ENCODE results near the gene ISLR2.

Gene ISLR2

DNA sequence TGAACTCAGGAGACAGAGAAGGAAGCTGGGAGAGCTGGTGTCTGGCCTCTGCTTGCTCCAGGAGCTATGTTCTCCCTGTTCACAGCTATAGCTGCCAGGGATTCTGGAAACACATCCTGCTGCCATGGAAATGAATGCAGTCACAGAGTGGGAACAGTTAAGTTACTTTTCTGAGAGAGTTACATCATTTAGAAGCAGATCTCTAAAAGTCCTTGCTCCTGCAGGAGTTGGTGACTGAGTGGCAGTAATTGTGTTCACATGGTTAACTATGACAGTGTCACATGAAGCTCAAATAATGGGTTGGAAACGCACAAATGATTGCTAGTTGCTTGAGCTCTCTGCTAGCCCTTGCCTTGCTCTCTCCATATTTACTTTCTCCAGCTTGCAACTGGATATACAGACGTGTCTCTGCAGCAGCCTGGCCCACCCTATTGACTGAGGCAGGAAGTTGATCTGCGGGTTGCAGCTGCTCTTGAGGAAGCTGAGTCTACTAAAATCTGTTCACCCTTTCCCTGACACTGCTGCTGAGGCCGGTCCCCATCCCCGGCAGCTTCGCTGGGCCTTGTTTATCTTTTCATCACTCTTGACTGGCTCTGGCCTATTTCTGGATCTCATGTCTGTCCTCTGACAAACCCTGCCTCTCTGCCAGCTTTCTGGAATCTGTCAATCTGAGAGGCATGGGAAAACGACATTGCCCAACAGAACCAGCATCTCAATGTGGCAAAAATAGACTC lies 26.5 kb downstream of the ISLR2 start:
- H3K4me3 ChIP-seq (ENCODE audit: low read depth, low read length, poor library complexity, severe bottlenecking): no peak overlapping the region
- peaks cover 3% of the 10 kb centered on the region; the same call in 1 of the 2 replicates for H3K27me3 ChIP-seq (ENCODE audit: insufficient read depth, low read length)
- H3K9me3 ChIP-seq (ENCODE audit: low read length): no peaks in the 10 kb centered on the region
- H3F3A ChIP-seq (ENCODE audit: insufficient read depth, low read length): no peaks in the 10 kb centered on the region
- no peaks in the 10 kb centered on the region for H4K20me1 ChIP-seq (ENCODE audit: insufficient read depth, low read length)
- H2AFZ ChIP-seq (ENCODE audit: low read length): no peak overlapping the region
- TF ChIP-seq, protein P1, sequence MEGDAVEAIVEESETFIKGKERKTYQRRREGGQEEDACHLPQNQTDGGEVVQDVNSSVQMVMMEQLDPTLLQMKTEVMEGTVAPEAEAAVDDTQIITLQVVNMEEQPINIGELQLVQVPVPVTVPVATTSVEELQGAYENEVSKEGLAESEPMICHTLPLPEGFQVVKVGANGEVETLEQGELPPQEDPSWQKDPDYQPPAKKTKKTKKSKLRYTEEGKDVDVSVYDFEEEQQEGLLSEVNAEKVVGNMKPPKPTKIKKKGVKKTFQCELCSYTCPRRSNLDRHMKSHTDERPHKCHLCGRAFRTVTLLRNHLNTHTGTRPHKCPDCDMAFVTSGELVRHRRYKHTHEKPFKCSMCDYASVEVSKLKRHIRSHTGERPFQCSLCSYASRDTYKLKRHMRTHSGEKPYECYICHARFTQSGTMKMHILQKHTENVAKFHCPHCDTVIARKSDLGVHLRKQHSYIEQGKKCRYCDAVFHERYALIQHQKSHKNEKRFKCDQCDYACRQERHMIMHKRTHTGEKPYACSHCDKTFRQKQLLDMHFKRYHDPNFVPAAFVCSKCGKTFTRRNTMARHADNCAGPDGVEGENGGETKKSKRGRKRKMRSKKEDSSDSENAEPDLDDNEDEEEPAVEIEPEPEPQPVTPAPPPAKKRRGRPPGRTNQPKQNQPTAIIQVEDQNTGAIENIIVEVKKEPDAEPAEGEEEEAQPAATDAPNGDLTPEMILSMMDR (IDR thresholded peaks at IDR 0.05; ENCODE audit: low read length): no peak
- no peak for TF ChIP-seq EZH2 (IDR thresholded peaks at IDR 0.05; ENCODE audit: borderline replicate concordance, low read length)
- no peak overlapping the region for H3K27ac ChIP-seq (ENCODE audit: low read depth, low read length, poor library complexity, severe bottlenecking)
- H3K9me2 ChIP-seq (ENCODE audit: low read depth, low read length): no peaks in the 10 kb centered on the region
- no peaks in the 10 kb centered on the region for H3K4me1 ChIP-seq (ENCODE audit: insufficient read depth, low read length, severe bottlenecking)
- H3K36me3 ChIP-seq (ENCODE audit: insufficient read depth, low read length): no peaks in the 10 kb centered on the region
- no peak overlapping the region for H3K4me2 ChIP-seq (ENCODE audit: low read length)
- H3K79me2 ChIP-seq (ENCODE audit: insufficient read depth, low read length): no peaks in the 10 kb centered on the region
- H3K9ac ChIP-seq (ENCODE audit: low read length): no peak overlapping the region

DNA sequence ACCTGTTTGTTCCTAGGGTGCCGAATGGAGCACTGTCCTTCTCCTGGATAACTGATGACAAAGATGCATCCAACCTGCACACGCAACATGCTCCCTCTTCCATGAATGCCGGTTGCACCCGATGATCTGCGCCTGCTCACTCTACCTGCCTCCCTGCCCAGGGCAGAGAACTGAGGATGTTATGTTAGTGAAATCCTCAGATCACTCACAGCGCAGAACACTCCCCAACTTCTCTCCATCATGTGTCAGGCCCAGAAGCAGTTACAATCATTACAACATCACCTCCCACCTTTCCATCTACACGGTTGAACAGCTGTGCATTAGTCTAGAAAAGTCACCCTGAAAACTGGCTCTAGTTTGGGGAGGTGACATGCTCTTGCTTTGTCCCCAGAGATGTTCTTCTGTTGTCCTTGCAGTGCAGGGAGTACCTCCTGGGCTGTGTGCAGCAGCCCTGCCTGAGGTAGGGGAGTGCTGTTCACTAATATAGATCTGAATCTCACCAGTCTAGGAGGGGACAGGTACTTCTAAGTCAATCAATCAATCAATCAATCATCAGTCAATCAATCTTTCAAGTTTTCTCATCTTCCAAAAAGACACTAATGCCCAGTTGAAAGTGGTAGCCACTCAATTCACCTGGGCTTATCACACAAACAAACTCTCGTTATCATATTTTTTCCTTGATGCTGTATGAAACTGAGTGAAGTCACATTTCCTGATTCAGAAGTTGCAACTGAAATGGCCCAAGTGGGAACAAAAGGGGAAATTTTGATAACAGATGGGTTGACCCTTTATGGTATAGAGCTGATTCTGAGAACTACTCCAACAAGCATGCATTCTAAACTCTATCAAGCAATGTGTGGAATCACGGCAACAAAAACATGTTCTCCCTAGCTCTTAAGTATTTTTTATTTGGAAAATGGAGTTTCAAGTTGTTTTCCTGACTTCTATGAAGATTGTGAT lies 27.8 kb downstream of the ISLR2 start:
- Histone ChIP-seq H4K20me1 (ENCODE audit: insufficient read depth, low read length) (no peaks in the 10 kb centered on the region), H3K4me2 (ENCODE audit: low read length) (no peak overlapping the region), H3K27me3 (ENCODE audit: insufficient read depth, low read length) (peaks cover 3% of the 10 kb centered on the region; the same call in 1 of the 2 replicates), H3F3A (ENCODE audit: insufficient read depth, low read length) (no peaks in the 10 kb centered on the region), H3K9me3 (ENCODE audit: low read length) (no peaks in the 10 kb centered on the region), H3K4me3 (ENCODE audit: low read depth, low read length, poor library complexity, severe bottlenecking) (no peak overlapping the region), H3K9ac (ENCODE audit: low read length) (no peak overlapping the region), H3K36me3 (ENCODE audit: insufficient read depth, low read length) (no peaks in the 10 kb centered on the region), H2AFZ (ENCODE audit: low read length) (no peak overlapping the region), H3K9me2 (ENCODE audit: low read depth, low read length) (no peaks in the 10 kb centered on the region), H3K79me2 (ENCODE audit: insufficient read depth, low read length) (no peaks in the 10 kb centered on the region), H3K27ac (ENCODE audit: low read depth, low read length, poor library complexity, severe bottlenecking) (no peak overlapping the region), H3K4me1 (ENCODE audit: insufficient read depth, low read length, severe bottlenecking) (no peaks in the 10 kb centered on the region)
- no peak for TF ChIP-seq EZH2 (IDR thresholded peaks at IDR 0.05; ENCODE audit: borderline replicate concordance, low read length)
- TF ChIP-seq, protein P1 (IDR thresholded peaks at IDR 0.05; ENCODE audit: low read length): no peak

DNA sequence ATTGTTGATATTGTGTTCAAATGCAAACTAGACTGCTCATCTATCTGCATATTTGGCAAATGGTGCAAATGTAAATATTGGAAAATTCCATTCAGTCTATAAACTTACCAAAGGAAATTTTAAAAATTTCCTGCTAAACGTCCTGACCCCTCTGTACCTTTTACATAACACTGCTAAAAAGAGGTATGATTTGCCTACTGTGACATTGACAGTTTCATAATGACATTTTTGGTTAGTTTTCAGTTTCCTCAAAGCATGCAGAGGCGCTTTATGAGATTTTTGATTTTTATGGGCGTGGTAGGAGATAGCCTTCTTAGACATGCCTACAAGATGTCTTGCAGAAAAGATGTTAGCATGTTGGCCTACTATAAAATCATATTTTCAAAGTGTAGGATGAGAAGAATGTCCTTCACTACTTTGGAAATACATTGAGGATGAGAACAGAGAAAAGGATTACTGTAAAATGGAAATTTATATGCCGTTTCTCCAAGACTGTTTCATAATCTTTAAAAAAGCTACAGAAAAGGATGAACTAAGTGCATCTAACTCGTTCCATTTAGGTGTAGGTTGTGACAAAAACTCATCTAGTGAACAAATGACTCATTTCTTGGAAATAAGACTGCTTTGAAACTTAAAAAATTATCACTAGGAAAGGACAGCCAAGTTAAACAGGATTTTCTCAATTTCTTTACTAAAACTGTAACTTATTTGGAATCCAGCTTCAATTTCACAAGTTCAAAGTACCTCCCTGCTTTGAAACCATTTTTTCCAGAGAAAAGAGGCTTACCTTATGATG lies 28.7 kb downstream of the ISLR2 start:
- no peaks in the 10 kb centered on the region for H4K20me1 ChIP-seq (ENCODE audit: insufficient read depth, low read length)
- H3K4me1 ChIP-seq (ENCODE audit: insufficient read depth, low read length, severe bottlenecking): no peaks in the 10 kb centered on the region
- no peak overlapping the region for H3K27ac ChIP-seq (ENCODE audit: low read depth, low read length, poor library complexity, severe bottlenecking)
- H3K9ac ChIP-seq (ENCODE audit: low read length): no peak overlapping the region
- no peaks in the 10 kb centered on the region for H3K9me2 ChIP-seq (ENCODE audit: low read depth, low read length)
- H2AFZ ChIP-seq (ENCODE audit: low read length): no peak overlapping the region
- H3K79me2 ChIP-seq (ENCODE audit: insufficient read depth, low read length): no peaks in the 10 kb centered on the region
- TF ChIP-seq EZH2 (IDR thresholded peaks at IDR 0.05; ENCODE audit: borderline replicate concordance, low read length): no peak
- TF ChIP-seq, protein P1 (IDR thresholded peaks at IDR 0.05; ENCODE audit: low read length): no peak
- H3K27me3 ChIP-seq (ENCODE audit: insufficient read depth, low read length): peaks cover 3% of the 10 kb centered on the region; the same call in 1 of the 2 replicates
- H3F3A ChIP-seq (ENCODE audit: insufficient read depth, low read length): no peaks in the 10 kb centered on the region
- no peak overlapping the region for H3K4me2 ChIP-seq (ENCODE audit: low read length)
- H3K4me3 ChIP-seq (ENCODE audit: low read depth, low read length, poor library complexity, severe bottlenecking): no peak overlapping the region
- no peaks in the 10 kb centered on the region for H3K9me3 ChIP-seq (ENCODE audit: low read length)
- no peaks in the 10 kb centered on the region for H3K36me3 ChIP-seq (ENCODE audit: insufficient read depth, low read length)

Data from OCI-LY1 (cell line).